HG02973 (cell line): ENCODE data around the gene AKAP6.
A peak's percentile ranks its signal among the peaks of the same experiment; 100 is the strongest.

Experiments
- ATAC-seq: cut with Tn5 transposase; IDR thresholded peaks from one replicate; pipeline ENCODE4 v1.9.1; 2021; ENCODE audit warnings: moderate library complexity; ENCODE audit not compliant: unreplicated experiment

Gene AKAP6

DNA sequence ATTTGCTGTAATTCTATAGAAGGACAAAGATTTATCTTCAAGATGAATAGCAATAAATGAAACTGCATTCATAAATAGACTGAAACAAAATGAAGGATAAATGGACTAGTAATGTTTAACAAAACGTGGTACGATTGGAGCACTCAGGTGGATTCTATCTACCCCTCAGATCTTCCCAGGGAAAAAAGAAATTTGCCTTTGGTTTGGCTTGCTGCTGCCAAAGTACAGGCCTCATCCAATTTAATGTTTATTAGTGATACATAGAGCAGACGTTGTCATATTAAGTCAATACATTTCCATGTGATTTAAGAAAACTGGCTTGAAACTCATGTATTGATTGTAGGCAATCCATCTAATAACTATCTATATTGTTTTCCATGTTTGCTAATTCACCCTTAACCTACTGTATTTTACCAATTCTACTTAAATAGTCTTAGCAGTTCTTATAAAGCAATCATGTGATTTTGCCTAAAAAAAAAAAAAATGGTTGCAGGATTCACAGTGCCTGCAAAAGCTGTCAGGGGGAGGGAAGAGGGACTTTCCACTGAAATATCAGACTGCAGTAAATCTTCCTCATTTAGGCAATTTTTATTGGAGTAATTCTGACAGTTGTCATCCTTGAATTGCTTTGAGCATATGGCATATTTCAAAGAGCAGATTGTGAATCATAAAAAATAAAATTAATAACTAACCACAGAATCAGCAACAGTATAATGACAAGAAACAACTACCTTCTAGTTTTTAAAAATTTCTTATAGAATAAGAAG lies 367.4 kb downstream of the AKAP6 start:
- no peak for ATAC-seq

DNA sequence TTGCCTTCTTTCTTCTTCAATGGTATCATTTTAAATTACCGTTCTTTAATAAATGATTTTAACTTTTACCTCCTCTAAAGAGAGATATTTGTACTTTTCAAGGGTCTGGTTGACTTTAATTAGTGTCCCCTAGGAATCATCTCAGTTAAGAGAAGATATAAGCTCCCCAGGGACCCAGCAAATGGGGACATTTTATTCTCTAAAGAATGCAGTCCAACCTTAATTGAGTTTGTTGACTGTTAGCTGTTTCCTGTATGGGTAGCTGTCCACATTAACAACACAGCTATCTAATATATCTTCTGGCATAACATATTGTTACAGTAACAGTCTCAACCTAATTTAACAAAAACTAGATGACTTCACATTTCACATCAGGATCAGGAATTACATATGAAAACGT lies 368.0 kb downstream of the AKAP6 start:
- no peak for ATAC-seq

GRCh38 chr14:32697704-32698103 lies 368.6 kb downstream of the AKAP6 start:
- ATAC-seq = no peak

DNA sequence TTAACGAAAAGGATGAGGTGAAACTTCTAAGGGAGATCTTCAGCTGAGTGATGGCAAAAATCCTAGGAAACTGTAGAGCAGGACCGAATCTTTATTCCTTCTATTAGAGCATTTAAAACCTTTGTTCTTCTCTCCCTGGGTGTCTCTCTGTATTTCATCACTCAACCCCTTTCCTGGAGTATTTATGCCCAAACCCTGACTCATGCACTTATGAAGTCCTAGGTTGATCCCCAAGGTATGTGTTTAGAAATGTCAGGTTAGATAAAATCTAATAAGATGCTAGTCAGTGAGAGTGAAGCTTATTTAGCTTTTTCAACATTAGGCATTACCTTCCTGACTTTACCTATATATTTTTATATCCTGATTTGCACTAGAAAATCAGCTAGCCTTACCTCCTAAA lies 369.7 kb downstream of the AKAP6 start:
- ATAC-seq = no peak

GRCh38 chr14:32701475-32701874 lies 372.4 kb downstream of the AKAP6 start:
- no peak for ATAC-seq

GRCh38 chr14:32702088-32702487 lies 373.0 kb downstream of the AKAP6 start:
- no peak for ATAC-seq

GRCh38 chr14:32702562-32702961 lies 373.5 kb downstream of the AKAP6 start:
- peak; percentile 92 for ATAC-seq

GRCh38 chr14:32703183-32703621 lies 374.1 kb downstream of the AKAP6 start:
- no peak for ATAC-seq

DNA sequence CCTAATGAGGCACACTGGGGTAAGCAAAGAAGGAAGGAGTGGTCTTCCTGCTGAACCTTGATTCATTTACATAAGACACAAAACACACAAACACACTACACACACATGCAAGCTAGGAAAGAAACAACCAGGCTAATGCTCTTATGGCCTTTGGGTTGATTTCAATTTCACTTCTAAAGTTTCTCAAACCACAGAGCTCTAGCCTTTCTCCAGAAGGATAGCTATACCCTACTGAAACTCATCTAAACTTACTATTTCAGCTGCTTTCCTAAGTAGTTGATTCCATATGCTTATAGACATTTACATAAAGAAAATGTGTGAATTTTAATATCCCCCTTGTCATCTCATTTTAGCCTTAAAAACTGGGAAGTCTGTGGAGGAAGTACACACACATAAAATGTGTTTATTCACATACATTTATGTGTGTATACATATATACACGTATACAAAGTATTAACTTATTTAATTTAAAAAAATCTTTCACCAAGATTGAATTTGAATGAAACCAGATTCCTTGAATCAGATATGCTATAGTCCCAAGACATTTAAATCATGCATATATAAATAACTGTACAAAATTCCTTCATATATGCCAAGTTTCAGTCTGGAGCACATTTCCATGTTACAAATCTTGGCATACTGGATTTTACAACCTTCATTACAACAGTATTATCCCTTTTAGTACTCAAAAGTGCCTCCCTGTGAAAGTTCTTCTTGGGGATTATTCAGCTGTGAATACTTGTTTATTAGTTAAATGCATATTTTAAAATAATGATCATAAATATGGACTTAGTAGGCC lies 377.8 kb downstream of the AKAP6 start:
- no peak for ATAC-seq

DNA sequence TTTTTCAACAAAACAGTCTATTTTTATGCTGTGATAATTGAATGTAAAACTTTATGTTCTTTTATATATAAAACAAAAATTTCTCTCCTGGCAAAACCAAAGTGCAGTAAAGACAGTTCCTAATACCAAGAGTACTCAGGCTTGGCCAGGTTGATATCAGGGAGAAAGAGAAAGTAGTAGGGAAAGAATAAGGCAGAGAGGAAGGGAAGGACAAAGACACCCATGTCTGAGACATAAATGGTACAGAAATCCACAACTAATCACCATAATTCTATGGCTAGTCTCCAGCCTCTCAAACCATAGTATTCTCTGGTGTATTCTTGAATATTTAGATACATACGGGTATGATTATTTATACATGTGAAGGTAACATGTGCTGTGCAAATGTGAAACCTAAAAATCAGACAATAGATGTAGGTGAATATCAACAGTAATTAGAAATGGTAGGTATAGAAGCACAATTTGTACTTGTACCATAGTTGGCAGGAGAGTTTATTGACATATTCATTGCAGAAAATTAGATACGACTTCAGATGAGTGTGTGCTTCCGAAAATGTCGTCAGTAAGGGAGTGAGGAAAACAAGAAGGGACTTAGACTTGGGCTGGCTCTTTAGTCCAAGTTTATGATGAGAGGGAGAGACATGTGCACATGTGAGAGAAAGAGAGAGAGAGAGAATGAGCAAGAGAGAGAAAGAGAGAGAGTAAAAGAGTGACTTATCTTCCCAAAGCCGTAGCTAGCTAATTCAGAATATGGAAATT lies 378.8 kb downstream of the AKAP6 start:
- ATAC-seq = no peak

DNA sequence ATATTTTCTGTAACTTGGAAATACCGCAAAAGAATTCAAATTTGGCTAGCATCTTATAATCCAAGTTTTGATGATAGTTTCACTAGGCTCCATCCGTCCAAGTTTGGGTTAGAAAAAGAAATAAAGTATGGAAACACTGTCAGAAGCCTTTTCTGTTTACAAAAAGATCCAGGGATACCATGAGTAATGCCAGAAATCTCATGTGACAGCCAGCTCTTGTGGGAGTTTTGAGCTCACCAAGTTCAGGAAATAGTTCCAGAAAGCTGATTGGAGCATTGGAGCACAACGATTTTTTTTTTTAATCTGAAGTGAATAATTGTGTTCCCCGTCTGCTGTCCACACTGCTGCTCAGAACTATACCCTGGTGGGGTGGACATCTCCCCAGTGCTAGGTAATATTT lies 379.9 kb downstream of the AKAP6 start:
- ATAC-seq = no peak

DNA sequence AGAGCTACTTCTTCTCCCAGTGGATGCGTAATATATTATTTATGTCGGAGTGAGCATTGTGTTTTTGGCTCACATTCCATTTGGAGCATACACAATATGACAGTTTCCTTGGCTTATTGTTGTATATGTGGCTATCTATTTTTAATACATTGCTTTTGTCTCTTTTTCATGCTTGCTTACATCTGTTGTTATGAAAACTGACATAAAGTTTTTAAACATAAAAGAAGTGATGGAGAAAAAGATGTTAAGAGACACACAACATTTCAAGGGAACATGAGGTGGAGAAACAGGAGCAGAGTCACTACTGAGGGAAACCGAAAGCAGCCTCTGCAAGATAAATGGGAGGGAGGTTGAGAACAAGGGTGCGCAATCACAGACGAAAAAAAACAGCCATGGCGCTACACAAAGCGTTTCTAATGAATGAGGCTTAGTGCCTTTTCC lies 381.2 kb downstream of the AKAP6 start:
- ATAC-seq = no peak

GRCh38 chr14:32710731-32711680 lies 381.9 kb downstream of the AKAP6 start:
- peak; percentile 68 for ATAC-seq

DNA sequence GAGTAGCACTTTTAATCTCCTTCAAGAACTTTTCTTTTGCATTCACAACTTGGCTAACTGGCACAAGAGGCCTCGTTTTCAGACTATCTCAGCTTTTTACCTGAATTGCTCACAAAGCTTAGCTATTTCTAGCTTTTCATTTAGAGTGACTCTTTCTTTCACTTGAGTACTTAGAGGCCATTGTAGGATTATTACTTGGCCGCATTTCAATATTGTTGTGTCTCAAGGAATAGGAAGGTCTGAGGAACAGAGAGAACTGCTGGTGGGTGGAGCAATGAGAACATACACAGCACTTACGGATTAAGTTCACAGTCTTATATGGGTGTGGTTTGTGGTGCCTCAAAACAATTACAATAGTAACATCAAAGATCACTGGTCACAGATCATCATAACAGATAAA lies 384.8 kb downstream of the AKAP6 start:
- ATAC-seq = no peak

GRCh38 chr14:32719601-32720000 lies 390.5 kb downstream of the AKAP6 start:
- no peak for ATAC-seq

GRCh38 chr14:32720927-32721326 lies 391.8 kb downstream of the AKAP6 start:
- no peak for ATAC-seq

DNA sequence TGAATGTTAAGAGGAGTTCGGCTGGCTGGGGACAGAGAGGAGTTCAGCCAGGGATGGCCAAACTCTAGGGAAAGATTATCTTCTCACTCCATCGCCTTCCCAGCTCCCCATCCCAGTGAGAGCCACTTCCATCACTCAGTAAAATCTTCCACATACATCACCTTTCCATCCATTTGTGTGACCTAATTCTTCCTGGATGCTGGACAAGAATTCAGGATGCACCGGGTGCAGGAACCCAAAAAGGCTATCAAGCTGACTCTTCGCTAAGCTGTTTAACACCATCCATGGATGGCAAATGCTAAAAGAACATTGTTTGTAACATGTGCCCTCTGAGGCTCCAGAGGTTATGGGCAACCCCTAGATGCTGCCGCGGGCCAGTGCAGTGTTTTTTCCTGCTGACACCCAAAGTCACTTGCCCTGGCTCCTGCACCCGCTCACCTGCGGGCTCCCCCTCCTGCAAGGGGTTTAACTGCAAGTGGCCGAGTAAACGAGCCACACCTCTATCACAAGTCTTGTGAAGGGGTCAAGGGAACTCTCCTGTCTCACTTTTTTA lies 393.6 kb downstream of the AKAP6 start:
- no peak for ATAC-seq

- no peak for ATAC-seq
Measured at GRCh38 chr14:32724867-32725471, 395.9 kb downstream of the AKAP6 start.

GRCh38 chr14:32726516-32726915 lies 397.4 kb downstream of the AKAP6 start:
- no peak for ATAC-seq

DNA sequence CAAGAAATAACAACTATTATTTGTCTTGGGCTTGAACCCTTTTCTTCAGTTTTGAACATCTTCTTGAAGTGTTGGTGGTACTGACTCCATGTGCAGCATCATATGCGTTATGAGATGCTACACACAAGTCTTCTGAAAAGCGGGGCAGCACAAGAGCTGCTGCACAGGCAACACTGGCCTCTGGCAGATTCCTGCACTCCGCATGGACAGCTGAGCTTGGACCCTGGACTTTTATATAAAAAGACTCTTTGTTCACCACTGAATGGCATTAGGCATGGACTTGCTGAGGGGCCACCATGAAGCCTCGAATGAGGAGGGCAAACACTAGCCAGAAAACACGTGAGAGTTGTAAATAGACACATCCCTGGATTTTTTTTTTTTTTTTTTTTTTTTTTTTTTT lies 398.7 kb downstream of the AKAP6 start:
- no peak for ATAC-seq
